ENCODE measurements around the gene ATP7A.
"Not testable (repeated sequence)": the region's sequence is repeated elsewhere in the genome, so short reads cannot be mapped to it uniquely, and the experiment has no call there.

ATP7A gene

DNA sequence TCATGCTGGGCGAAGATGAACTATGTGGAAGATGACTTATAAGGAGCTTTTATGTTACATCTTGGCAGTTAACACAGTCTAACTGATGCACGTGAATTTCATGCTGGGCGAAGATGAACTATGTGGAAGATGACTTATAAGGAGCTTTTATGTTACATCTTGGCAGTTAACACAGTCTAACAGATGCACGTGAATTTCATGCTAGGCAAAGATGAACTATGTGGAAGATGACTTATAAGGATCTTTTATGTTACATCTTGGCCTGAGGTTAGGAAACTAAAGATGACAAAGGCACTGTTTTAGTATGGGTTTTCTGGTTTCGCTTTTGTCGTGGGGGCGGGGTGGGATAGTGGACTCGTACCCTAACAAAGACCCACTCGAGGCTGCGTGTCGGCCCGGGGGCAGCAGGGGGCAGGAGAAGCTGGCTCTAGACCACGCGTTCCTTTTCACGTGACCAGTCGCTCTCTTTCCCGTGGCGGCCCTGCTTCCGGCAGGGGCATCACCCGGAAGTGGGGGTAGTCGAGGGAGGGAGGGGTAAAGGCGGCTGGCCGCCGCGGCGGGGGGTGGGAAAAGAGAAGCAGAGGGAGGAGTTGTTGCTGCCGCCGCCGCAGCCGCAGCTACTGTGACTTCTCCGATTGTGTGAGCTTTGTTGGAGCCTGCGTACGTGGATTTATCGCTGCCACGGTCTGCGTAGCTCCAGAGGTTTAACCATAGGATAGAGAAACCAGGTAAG, at the start of gene ATP7A:
Gene ATP7A, plus strand, starts transcription at position 586 of the 733 bp plus-strand sequence. CDS start 60,949 bp downstream, outside the sequence.
- DNase-seq (ENCODE audit: low read depth in 1 of 2, low spot score in 1 of 2): peak; percentile 70 to 86

DNA sequence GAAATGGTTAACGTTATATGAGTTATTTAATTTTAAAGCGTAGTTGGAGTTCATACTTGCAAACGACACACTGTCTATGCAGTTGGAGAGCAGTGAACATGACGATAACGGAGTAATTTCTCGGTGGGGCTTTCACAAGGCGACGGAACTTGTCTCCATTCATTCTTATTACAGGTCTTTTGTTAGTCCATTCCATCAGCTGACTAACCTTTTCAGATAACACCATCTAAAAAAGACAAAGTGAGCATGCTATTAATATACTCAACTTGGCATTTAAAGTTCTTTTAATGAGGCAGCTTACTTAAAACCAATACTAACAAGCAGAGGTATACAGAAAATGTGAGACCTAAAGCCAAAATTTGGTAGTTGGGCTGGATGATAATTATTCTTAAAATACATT, 35.1 kb upstream of the ATP7A start:
- no peak for DNase-seq (ENCODE audit: low read depth in 1 of 2, low spot score in 1 of 2)

DNA sequence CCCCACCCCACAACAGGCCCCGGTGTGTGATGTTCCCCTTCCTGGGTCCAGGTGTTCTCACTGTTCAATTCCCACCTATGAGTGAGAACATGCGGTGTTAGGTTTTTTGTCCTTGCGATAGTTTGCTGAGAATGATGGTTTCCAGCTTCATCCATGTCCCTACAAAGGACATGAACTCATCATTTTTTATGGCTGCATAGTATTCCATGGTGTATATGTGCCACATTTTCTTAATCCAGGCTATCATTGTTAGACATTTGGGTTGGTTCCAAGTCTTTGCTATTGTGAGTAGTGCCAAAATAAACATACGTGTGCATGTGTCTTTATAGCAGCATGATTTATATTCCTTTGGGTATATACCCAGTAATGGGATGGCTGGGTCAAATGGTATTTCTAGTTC, 29.1 kb upstream of the ATP7A start:
- DNase-seq (ENCODE audit: low read depth in 1 of 2, low spot score in 1 of 2): not testable (repeated sequence)

DNA sequence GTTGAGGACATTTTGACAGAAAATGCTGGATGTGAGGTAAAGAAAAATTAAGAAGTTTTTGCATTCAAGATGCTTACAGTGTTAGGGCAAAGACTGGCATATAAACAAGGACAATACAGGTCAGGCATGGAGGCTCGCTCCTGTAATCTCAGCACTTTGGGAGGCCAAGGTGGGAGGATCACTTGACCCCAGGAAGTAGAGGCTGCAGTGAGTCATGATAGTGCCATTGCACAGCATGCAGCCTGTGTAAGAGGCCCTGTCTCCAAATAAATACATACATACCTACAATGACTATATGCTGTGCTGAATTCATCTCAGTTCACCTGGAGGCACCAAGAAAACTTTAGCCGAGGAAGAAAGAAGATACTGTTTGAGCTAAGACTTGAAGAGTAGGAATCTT, 17.6 kb upstream of the ATP7A start:
- DNase-seq (ENCODE audit: low read depth in 1 of 2, low spot score in 1 of 2): no peak

DNA sequence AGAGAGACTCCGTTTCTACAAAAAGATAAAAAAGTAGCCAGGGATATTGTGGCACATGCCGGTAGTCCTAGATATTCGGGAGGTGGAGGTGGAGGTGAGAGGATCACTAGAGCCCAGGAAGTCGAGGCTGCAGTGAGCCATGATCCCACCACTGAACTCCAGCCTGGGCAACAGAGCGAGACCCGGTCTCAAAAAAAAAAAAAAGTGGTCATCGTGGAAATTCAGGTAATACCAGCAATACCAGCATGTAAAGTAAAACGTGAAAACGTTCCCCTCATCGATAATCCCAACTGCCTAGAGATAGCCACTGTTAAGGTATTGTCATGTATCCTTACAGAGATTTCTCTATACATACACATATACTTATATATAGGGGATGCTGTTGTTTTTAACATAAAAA, 16.8 kb upstream of the ATP7A start:
- no peak for DNase-seq (ENCODE audit: low read depth in 1 of 2, low spot score in 1 of 2)

DNA sequence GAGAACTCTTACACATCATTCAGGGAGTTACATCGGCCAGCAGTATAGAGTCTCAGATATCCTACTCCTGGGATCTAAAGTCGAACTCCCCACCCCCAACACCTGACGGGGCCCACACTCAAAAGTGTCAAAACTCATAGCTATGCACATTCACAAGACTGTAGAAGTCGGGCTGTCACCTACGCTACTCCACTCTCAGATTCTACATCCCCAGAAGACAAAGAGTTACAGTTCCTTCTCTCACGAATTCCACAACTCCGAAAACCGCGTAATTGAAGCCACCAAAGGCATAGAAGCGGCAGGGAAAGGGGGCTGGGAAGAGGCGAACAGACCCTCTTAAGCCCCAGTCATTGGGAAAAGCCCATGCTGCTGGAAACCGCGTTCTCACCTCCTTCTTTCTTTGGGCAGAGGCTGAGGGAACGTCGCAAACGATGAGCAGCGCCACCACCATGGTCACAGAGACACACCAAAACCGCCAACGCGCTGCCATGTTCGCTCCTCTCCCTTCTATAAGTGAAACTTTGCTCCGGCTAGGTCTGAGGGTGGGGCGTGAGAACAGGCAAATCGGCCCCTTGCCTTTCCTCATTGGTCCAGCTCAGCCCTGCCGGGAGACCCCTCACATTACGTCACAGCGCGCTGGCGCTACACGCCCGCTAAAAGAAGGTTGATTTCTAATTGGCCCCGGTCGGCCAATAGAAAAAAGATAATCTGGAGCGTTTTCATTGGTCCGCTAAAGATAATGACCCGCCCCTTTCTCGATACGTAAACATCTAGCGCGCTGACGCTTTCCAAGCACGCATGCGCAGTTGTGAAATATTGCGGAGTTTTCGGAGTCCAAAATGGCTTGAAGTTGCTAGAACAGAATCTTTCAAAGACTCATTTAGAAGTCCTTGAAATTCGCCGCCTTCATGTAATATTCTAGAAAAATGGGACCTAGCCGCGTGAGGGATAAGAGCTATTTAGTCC, 15.3 kb upstream of the ATP7A start, which contains the start of gene MAGT1:
Gene MAGT1, minus strand, starts transcription at position 515 of the 966 bp plus-strand sequence. Its CDS starts 25 bp downstream, at position 490.
- DNase-seq (ENCODE audit: low read depth in 1 of 2, low spot score in 1 of 2): peak; percentile 65 to 85

DNA sequence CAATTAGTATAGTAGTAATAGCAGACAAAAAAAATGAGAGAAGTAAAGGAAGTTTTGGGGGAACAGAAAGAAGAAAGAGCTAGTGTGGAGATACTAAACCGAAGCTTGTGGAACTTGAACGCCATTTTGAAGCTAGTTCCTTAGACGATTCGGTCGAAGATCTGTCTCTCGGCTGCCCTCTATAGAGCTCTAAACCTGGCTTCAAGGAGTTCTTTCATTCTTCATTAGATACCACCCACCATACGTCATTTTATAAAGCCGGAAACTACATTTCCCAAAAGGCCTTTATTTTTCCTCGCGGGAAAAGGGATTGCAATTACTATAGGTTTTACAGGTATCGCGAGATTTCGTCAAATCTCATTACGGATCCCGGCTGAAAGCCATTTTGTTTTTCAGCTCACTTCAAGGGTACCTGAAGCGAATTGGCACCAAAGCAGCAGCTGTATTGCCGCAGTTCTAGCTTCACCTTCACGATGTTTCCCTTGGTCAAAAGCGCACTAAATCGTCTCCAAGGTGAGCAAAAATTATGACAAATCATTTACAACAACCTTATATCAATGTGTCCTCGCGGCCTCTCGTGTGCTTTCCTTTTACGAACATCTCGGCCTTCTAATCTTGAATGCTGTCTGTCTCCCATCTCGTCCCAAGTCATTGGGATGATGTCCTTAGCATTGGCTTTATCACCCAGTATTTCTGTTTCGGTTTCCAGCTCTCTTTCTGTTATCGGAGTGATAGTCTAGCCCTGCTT, 11.2 kb upstream of the ATP7A start, which contains the start of gene COX7B:
Gene COX7B, plus strand, starts transcription at position 388 of the 748 bp plus-strand sequence. Its CDS starts 86 bp downstream, at position 474.
- peak in 1 of 2 donors; percentile 75 for DNase-seq (ENCODE audit: low read depth in 1 of 2, low spot score in 1 of 2)

DNA sequence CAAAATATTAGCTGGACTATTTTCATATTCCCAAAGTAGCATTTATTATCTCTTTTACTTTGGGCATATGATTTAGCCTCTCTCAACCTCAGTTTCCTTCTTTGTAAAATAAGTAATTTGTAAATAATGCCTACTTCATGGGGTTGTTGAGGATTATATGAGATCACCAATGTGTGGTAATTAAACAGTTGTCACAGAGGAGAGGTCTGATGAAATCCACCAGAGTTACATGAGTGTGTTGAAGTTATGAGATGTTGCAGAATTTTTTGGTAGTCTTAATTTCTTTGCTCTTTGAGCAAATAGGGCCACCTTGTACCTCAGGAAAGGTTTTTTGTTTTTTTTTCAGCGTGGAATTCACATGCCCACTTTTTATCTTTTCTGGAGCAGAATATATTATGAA, 9.8 kb upstream of the ATP7A start:
- no peak for DNase-seq (ENCODE audit: low read depth in 1 of 2, low spot score in 1 of 2)

DNA sequence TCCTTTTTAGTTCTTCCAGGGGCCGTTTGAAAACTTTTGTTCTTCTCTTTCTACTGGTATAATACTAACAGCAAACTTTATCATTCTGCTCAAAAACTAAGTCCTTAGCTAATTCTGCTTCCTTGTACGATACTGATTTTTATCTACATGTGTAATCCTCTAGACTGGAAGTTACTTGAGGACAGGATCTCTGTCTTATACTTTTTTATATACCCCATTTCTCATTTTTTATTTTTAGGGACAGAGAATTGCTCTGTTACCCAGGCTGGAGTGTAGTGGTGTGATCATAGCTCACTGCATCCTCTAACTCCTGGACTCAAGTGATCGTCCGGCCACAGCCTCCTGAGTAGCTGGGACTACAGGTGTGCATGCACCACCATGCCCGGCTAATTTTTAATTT, 9.0 kb upstream of the ATP7A start:
- DNase-seq (ENCODE audit: low read depth in 1 of 2, low spot score in 1 of 2): no peak

DNA sequence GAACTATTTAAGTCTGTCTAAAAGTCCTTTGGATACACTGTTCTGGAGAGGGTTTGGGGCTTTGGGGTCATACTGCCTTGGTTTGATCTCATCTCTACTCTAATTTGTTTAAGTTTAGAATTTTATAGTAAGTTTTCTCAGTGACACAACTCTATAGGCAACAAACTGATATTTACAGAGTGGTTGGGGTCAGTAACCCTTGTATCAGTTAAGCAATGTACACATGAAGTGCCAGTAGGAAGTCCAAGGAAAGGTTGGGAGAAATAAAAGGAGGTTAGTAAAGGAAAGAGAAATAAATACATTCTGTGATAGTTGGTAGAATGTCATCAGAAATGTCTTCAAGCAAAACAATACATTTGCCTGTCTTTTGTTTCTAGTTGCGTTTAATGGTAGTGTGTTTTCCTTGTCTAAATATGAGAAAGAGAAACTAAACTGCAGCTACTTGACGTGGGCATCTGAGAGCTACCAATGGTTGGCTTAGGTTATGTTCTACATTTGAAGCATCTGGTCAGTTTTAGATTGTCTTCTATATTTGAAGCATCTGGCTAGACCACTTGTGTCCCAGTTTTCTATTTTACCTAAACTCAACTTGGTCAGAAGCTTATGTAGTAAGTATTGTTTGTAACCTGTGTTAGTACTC, 6.9 kb downstream of the ATP7A start:
- no peak for DNase-seq (ENCODE audit: low read depth in 1 of 2, low spot score in 1 of 2)

DNA sequence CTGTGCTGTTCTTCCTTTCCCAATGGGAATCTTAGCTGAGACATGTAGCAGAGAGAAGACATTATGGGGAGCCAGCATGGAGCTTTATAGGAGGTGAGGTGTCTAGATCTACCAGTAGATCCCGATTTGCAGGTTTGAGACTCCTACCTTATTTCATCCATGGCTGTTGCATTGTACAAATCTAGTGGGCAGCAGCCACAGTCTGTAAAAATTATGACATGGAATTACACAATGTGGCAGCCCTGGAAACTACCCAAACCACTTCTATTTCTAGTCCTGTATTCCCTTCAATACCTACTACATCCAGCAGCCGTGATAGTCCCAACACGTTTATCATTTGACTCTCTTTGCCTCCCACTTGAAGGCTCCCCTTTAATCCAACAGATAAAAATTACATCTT, 8.1 kb downstream of the ATP7A start:
- no peak for DNase-seq (ENCODE audit: low read depth in 1 of 2, low spot score in 1 of 2)

DNA sequence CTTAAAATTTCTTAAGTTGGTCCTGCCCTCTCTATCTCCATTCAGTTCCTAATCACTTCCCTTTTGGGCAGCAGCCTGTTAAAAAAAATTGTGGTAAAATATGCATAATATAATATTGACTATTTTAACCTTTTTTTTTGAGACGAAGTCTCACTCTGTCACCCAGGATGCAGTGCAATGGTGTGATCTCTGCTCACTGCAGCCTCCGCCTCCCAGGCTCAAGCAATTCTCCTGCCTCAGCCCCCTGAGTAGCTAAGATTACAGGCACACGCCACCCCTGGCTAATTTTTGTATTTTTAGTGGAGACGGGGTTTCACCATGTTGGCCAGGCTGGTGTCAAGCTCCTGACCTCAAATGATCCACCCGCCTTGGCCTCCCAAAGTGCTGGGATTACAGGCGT, 8.9 kb downstream of the ATP7A start:
- DNase-seq (ENCODE audit: low read depth in 1 of 2, low spot score in 1 of 2): not testable (repeated sequence)

DNA sequence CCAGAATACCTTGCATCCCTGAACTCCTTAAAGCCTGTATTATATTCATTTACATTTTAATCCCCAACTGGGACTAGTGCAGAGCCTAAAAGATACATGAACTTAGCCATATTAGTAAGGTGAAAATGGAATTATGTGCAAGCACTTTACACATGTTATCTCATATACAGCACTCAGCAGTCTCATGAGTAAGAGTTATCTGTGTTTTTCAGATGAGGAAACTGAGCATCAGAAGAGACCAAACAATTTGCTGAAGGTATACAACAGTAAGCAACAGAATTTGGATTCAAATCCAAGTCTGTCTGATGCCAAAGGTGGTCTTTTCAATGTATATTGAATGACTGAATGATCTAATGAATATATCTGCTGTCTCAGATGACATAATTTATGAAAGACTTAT, 12.3 kb downstream of the ATP7A start:
- DNase-seq (ENCODE audit: low read depth in 1 of 2, low spot score in 1 of 2): no peak

DNA sequence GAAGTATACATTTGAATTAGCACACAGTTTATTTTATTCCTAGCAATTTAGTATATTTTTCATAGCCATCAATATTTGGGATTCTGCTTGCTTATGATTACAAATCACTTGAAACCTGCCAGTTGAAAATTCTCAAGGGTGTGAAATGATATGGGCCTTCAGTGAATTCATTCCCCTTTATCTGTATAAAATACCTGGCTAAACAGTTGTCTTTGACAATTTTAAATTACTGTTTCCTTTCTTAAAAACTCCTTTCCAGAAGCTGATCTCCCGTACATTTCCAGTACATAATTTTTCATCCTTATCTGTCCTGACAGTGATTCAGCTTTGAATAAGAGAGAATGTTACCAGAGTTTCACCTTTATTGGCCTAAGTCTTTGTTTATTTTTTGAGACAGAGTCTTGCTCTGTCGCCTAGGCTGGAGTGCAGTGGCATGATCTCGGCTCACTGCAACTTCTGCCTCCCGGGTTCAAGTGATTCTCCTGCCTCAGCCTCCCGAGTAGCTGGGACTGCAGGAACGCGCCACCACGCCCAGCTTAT, 13.9 kb downstream of the ATP7A start:
- DNase-seq (ENCODE audit: low read depth in 1 of 2, low spot score in 1 of 2): no peak

DNA sequence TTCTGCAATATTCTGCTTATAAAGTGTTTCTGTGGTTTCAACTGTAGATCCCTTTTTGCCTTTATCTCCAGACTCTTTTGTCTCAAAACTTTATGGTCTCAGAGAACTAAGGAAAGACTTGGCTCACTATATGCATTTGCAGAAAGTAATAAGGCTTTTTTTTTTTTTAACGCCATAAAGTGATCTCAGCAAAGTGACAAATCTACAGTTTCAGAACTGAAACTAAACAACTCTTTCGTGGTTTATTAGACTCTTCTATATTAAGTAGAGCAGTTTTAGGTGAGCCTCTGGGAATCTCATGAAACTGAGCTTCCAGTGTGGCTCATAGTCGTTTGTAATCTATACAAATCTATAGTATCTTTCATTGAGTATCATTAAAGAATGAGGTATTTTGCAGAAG, 15.3 kb downstream of the ATP7A start:
- no peak for DNase-seq (ENCODE audit: low read depth in 1 of 2, low spot score in 1 of 2)

DNA sequence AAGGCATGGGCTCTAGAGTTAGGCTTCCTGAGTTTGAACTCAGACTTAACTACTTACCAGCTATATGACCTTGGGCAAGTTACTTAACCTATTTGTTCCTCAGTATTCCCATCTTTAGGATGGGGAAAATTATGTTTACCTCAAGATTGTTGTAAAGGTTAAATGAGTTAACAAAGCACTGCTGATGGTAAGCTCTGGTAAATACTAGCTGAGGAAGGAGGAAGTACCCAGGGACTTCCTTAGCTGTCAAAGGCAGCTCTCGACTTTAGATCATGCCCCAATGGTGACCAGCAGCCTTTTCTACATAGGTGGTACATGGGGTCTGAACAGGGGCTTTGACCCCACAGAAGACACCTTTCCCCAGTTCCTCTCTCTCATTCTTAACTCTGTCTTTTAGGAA, 20.1 kb downstream of the ATP7A start:
- DNase-seq (ENCODE audit: low read depth in 1 of 2, low spot score in 1 of 2): no peak

DNA sequence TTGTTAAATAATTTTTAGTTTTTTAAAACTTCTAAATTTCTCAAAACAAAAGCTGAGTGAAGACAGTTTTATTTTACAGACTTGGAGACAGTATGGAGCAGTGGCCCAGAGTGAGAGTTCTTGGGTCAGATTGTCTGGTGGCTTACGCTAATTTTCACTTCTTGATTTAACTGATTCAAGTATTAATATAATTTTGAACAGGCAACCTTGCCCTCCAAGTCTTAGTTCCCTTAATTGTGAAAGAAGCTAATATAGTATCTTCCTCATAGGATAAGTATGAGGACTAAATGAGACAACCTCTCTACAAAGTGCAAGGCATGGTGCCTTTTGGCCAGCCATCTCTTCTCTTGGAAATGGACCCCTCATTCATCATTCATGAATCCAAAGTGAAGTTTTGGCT, 25.4 kb downstream of the ATP7A start:
- no peak for DNase-seq (ENCODE audit: low read depth in 1 of 2, low spot score in 1 of 2)

DNA sequence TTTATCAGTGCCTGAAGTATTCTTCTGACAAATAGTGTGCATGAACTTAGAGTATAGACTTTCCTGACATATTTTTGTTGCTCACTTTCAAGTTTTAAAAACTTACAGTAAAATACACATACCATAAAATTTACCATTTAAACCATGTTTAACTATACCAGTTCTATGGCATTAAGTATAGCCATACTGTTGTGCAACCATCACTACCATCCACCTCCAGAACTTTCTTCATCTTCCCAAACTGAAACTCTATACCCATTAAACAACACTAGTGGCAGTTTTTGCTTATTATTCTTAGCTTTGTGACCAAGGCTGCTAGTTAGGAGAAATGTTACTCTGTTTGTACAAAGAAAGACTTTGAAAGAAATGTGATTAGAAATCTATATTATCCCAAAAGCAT, 25.8 kb downstream of the ATP7A start:
- DNase-seq (ENCODE audit: low read depth in 1 of 2, low spot score in 1 of 2): no peak

DNA sequence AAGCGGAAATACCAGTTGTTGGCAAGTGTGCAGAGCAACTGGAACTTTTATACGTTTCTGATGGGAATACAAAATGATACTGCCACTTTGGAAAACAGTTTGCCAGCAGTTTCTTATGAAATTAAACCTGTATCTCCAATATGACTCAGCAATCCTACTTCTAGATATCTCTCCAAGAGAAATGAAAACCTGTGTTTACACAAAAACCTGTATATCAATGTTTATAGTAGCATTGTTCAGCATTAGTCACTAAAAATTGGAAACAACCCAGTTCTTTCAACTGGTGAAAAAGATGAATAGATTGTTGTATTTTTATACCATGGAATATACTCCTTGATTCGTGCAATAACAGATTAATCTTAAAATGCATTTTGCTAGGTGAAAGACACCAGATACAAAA, 26.8 kb downstream of the ATP7A start:
- no peak for DNase-seq (ENCODE audit: low read depth in 1 of 2, low spot score in 1 of 2)

DNA sequence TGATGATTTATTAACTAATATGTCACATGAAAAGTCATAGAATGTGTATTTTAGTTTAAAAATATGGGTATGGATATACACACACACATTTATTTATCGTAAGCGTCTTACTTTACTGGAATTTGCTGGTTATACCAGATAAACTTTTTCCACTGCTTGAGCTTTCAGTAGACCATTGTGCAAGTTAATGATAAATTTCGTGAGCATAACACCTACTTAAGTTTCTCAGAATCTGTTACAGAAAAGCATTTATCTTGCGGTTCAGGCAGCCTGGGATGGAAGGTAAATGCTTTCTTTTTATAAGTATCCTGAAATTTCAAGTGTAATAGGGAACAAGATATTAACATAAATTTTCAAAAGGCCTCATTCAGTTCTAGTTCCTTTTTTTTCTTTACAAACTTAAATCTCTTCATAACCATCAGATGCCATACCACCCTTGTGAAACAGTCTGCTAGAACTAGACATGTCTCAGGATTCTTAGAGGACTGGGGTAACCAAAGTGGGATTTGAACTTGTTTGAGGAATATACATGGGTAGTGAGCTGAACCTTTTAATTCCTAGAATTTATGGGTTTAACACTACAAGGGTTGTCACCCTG, 27.7 kb downstream of the ATP7A start:
- no peak for DNase-seq (ENCODE audit: low read depth in 1 of 2, low spot score in 1 of 2)
